ENCODE results near the gene PCED1B. TPM values are rescaled to one million over a fixed set of nuclear protein-coding genes. Genes with fewer than 3 reads are reported as not detected.

PCED1B gene
- total RNA-seq, 2 donors from 2014 or later, result 2.5 to 7.0 TPM

DNA sequence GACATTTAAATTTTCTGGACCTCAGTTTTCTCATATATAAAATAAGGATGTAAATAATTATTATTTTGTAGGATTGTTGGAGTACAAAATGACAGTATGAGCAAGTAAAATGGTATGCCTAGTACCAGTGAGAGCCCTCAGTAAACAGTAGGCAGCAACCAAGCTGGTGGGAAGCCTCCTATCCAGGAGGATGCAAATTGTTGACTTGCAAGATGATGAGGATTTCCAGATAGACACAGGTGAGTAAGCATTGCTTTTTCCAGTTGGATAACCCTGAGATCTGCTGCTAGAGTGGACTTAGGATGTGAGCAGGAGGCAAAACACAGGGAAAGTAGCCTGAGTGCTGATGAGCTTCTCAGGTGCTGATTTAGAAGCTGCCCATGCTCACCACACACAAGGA lies 28.5 kb downstream of the PCED1B start:
- TF ChIP-seq, protein P1, sequence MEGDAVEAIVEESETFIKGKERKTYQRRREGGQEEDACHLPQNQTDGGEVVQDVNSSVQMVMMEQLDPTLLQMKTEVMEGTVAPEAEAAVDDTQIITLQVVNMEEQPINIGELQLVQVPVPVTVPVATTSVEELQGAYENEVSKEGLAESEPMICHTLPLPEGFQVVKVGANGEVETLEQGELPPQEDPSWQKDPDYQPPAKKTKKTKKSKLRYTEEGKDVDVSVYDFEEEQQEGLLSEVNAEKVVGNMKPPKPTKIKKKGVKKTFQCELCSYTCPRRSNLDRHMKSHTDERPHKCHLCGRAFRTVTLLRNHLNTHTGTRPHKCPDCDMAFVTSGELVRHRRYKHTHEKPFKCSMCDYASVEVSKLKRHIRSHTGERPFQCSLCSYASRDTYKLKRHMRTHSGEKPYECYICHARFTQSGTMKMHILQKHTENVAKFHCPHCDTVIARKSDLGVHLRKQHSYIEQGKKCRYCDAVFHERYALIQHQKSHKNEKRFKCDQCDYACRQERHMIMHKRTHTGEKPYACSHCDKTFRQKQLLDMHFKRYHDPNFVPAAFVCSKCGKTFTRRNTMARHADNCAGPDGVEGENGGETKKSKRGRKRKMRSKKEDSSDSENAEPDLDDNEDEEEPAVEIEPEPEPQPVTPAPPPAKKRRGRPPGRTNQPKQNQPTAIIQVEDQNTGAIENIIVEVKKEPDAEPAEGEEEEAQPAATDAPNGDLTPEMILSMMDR (conservative IDR thresholded peaks at IDR 0.05), result no peak
- DNase-seq, result no peak
- Histone ChIP-seq H3K9me3 (ENCODE audit: control insufficient read depth, low read length) (no peaks in the 10 kb centered on the region), H3K4me1 (ENCODE audit: control insufficient read depth, insufficient read depth, low read length) (peaks cover 7% of the 10 kb centered on the region), H3K27me3 (ENCODE audit: control insufficient read depth, insufficient read depth, low read length, poor library complexity, severe bottlenecking) (no peaks in the 10 kb centered on the region), H3K36me3 (ENCODE audit: control insufficient read depth, insufficient read depth, low read length) (no peaks in the 10 kb centered on the region), H3K27ac (ENCODE audit: low read depth, low read length) (no peak overlapping the region), H3K9ac (ENCODE audit: extremely low read depth, low read length, poor library complexity, severe bottlenecking) (no peak overlapping the region), H3K4me3 (ENCODE audit: low read length) (no peak overlapping the region)
- H3K27me3 Mint-ChIP-seq (ENCODE audit: insufficient read depth), result no peaks in the 10 kb centered on the region
- no peak overlapping the region for H3K27ac Mint-ChIP-seq
- no peaks in the 10 kb centered on the region for H3K36me3 Mint-ChIP-seq (ENCODE audit: low read depth)
- peaks cover 30% of the 10 kb centered on the region for H3K4me1 Mint-ChIP-seq
- no peak overlapping the region for H3K4me3 Mint-ChIP-seq
- no peaks in the 10 kb centered on the region for H3K9me3 Mint-ChIP-seq

DNA sequence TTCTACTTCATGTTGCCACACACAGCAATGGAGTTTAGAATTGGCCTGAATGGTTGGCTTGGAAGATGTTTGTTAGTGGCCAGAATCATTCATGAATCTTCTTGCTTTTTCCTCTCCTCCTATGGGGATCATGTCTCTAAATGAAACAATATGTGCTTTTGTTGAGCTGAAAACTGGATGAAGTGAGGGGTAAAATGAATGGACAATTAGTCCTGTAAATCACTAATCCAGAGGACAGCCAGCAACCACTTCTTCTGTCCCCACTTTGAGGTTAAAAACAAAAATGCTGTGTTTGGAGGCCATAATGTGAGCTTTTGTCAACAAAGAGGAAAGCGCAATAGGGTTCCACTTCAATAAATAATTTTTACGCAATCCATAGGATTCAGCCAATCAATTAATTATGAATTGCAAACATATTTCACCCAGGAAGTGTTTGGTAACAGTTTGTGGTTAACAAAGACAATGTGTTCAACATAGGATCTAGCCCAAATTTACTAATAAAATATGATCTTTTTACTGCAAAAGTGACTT lies 30.7 kb downstream of the PCED1B start:
- Mint-ChIP-seq H3K4me1 (peaks cover 20% of the 10 kb centered on the region), H3K36me3 (ENCODE audit: low read depth) (no peaks in the 10 kb centered on the region), H3K4me3 (no peak overlapping the region), H3K27me3 (ENCODE audit: insufficient read depth) (no peaks in the 10 kb centered on the region), H3K9me3 (no peaks in the 10 kb centered on the region), H3K27ac (no peak overlapping the region)
- H3K4me3 ChIP-seq (ENCODE audit: low read length), result no peak overlapping the region
- H3K36me3 ChIP-seq (ENCODE audit: control insufficient read depth, insufficient read depth, low read length), result no peaks in the 10 kb centered on the region
- no peak for DNase-seq
- H3K27ac ChIP-seq (ENCODE audit: low read depth, low read length), result no peak overlapping the region
- H3K9me3 ChIP-seq (ENCODE audit: control insufficient read depth, low read length), result no peaks in the 10 kb centered on the region
- TF ChIP-seq, protein P1 (conservative IDR thresholded peaks at IDR 0.05), result no peak
- H3K27me3 ChIP-seq (ENCODE audit: control insufficient read depth, insufficient read depth, low read length, poor library complexity, severe bottlenecking), result no peaks in the 10 kb centered on the region
- 81% methylated on average over 2 of the region's 2 CpGs; no CpG with 5 or more reads in 1 of the 2 experiments for WGBS, 2 experiments (ENCODE audit: insufficient coverage in 1 of 2, insufficient read length in 1 of 2)
- H3K9ac ChIP-seq (ENCODE audit: extremely low read depth, low read length, poor library complexity, severe bottlenecking), result no peak overlapping the region
- H3K4me1 ChIP-seq (ENCODE audit: control insufficient read depth, insufficient read depth, low read length), result peaks cover 7% of the 10 kb centered on the region

DNA sequence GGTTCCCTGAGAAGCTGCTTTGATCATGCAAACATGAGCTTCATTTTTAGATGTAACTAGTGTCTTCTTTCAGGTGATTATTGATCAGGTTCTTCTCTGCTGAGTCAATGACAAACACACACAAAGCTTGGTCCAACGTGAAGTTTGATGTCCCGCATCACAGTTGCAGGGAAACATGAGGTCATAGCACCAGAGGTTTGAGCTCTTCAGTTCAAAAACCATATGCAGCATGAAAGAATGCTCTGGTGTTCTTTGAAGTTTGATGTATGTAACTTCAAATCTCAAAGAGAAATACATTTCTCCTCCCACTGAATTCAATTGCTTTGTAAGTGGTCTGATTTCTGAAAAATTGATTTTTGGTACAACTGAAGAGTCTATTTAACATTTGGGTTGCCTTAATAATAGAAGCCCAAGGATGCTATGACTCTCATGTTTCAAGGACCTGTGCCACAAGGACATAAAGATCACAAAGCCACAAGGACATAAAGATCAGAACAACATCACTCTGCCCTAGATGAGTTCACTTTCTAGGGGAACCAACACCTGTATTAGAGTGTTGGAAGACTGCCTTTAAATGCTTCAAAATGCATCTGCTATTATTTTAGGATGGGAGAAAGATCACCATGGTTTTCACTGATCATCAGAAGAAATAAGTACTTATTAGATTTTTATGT lies 31.4 kb downstream of the PCED1B start:
- Mint-ChIP-seq H3K27ac (no peak overlapping the region), H3K4me3 (no peak overlapping the region), H3K36me3 (ENCODE audit: low read depth) (no peaks in the 10 kb centered on the region), H3K9me3 (no peaks in the 10 kb centered on the region), H3K27me3 (ENCODE audit: insufficient read depth) (no peaks in the 10 kb centered on the region), H3K4me1 (peaks cover 12% of the 10 kb centered on the region)
- H3K27me3 ChIP-seq (ENCODE audit: control insufficient read depth, insufficient read depth, low read length, poor library complexity, severe bottlenecking), result no peaks in the 10 kb centered on the region
- no peak for DNase-seq
- peaks cover 7% of the 10 kb centered on the region for H3K4me1 ChIP-seq (ENCODE audit: control insufficient read depth, insufficient read depth, low read length)
- TF ChIP-seq, protein P1 (conservative IDR thresholded peaks at IDR 0.05), result no peak
- H3K9ac ChIP-seq (ENCODE audit: extremely low read depth, low read length, poor library complexity, severe bottlenecking), result no peak overlapping the region
- H3K9me3 ChIP-seq (ENCODE audit: control insufficient read depth, low read length), result no peaks in the 10 kb centered on the region
- WGBS, 2 experiments (ENCODE audit: insufficient coverage in 1 of 2, insufficient read length in 1 of 2), result 92 to 95% methylated on average over 2 of the region's 2 CpGs
- no peak overlapping the region for H3K4me3 ChIP-seq (ENCODE audit: low read length)
- H3K36me3 ChIP-seq (ENCODE audit: control insufficient read depth, insufficient read depth, low read length), result no peaks in the 10 kb centered on the region
- H3K27ac ChIP-seq (ENCODE audit: low read depth, low read length), result no peak overlapping the region

Data from endodermal cell (in vitro differentiated cells).